Endothelial cell (in vitro differentiated cells): ENCODE results near the gene AMPH. TPM values are rescaled to one million over a fixed set of nuclear protein-coding genes. Genes with fewer than 3 reads are reported as not detected.

Source experiments
- DNase-seq: peaks from one replicate; pipeline ENCODE4 v3.0.0; 2021; ENCODE audit warnings: low spot score
- H3K27ac Mint-ChIP-seq: one replicate; pipeline ENCODE4 v1.8.0; 2021; ENCODE audit warnings: mixed read lengths, inconsistent platforms; ENCODE audit not compliant: unreplicated experiment
- H3K27me3 Mint-ChIP-seq: one replicate; pipeline ENCODE4 v1.8.0; 2021; ENCODE audit warnings: mild to moderate bottlenecking, moderate library complexity, mixed read lengths, inconsistent platforms; ENCODE audit not compliant: unreplicated experiment
- H3K36me3 Mint-ChIP-seq: one replicate; pipeline ENCODE4 v1.8.0; 2021; ENCODE audit warnings: mild to moderate bottlenecking, low read depth, mixed read lengths, inconsistent platforms; ENCODE audit not compliant: unreplicated experiment
- H3K4me1 Mint-ChIP-seq: one replicate; pipeline ENCODE4 v1.8.0; 2021; ENCODE audit warnings: mild to moderate bottlenecking, mixed read lengths, inconsistent platforms; ENCODE audit not compliant: unreplicated experiment
- H3K4me3 Mint-ChIP-seq: one replicate; pipeline ENCODE4 v1.8.0; 2021; ENCODE audit warnings: mild to moderate bottlenecking, mixed read lengths, inconsistent platforms; ENCODE audit not compliant: unreplicated experiment
- H3K9me3 Mint-ChIP-seq: one replicate; pipeline ENCODE4 v1.8.0; 2021; ENCODE audit warnings: mixed read lengths, inconsistent platforms; ENCODE audit not compliant: unreplicated experiment
- CTCF ChIP-seq: fragments of 200-600 bp; sonication (generic); IDR thresholded peaks from one replicate; pipeline ENCODE4 v1.5.0; 2021; ENCODE audit warnings: antibody characterized with exemption; ENCODE audit not compliant: unreplicated experiment
- total RNA-seq: library from RNA; stranded (reverse); fragmentation: NEBNext Ultra II Directional; extraction: Animal tissue kit (Norgen Biotek cat#: 25700); gene quantifications from one replicate; pipeline ENCODE4 v1.2.1, GENCODE V29; 2021; ENCODE audit not compliant: unreplicated experiment

Gene AMPH
- total RNA-seq, 1 donor from 2014 or later, result 1.6 TPM

- H3K27ac Mint-ChIP-seq, result no peak overlapping the region
- H3K27me3 Mint-ChIP-seq, result no peaks in the 10 kb centered on the region
- H3K36me3 Mint-ChIP-seq, result no peaks in the 10 kb centered on the region
- H3K4me1 Mint-ChIP-seq, result no peaks in the 10 kb centered on the region
- TF ChIP-seq CTCF, result no peak
- no peak overlapping the region for H3K4me3 Mint-ChIP-seq
- no peaks in the 10 kb centered on the region for H3K9me3 Mint-ChIP-seq
- DNase-seq, result no peak
Measured at GRCh38 chr7:38541440-38541839, 89.7 kb downstream of the AMPH start.

GRCh38 chr7:38539477-38540081, 91.6 kb downstream of the AMPH start:
- Mint-ChIP-seq H3K27me3 (no peaks in the 10 kb centered on the region), H3K36me3 (no peaks in the 10 kb centered on the region), H3K9me3 (no peaks in the 10 kb centered on the region), H3K4me1 (no peaks in the 10 kb centered on the region), H3K27ac (no peak overlapping the region), H3K4me3 (no peak overlapping the region)
- TF ChIP-seq CTCF, result no peak
- no peak for DNase-seq

GRCh38 chr7:38535073-38535472, 96.1 kb downstream of the AMPH start:
- no peaks in the 10 kb centered on the region for H3K27me3 Mint-ChIP-seq
- no peaks in the 10 kb centered on the region for H3K9me3 Mint-ChIP-seq
- no peak for TF ChIP-seq CTCF
- no peaks in the 10 kb centered on the region for H3K36me3 Mint-ChIP-seq
- no peak overlapping the region for H3K4me3 Mint-ChIP-seq
- H3K27ac Mint-ChIP-seq, result no peak overlapping the region
- DNase-seq, result no peak
- peaks cover 7% of the 10 kb centered on the region for H3K4me1 Mint-ChIP-seq

- no peak for DNase-seq
- TF ChIP-seq CTCF, result no peak
- H3K27ac Mint-ChIP-seq, result no peak overlapping the region
- H3K36me3 Mint-ChIP-seq, result no peaks in the 10 kb centered on the region
- H3K27me3 Mint-ChIP-seq, result no peaks in the 10 kb centered on the region
- peaks cover 1% of the 10 kb centered on the region for H3K4me1 Mint-ChIP-seq
- no peak overlapping the region for H3K4me3 Mint-ChIP-seq
- H3K9me3 Mint-ChIP-seq, result no peaks in the 10 kb centered on the region
Measured at GRCh38 chr7:38525857-38526256, 105.3 kb downstream of the AMPH start.

- H3K4me1 Mint-ChIP-seq, result no peaks in the 10 kb centered on the region
Measured at GRCh38 chr7:38524786-38525185, 106.4 kb downstream of the AMPH start.

More at GRCh38 chr7:38524786-38525185, 106.4 kb downstream of the AMPH start:
- Mint-ChIP-seq H3K36me3 (no peaks in the 10 kb centered on the region), H3K4me3 (no peak overlapping the region), H3K27ac (no peak overlapping the region), H3K9me3 (no peaks in the 10 kb centered on the region), H3K27me3 (no peaks in the 10 kb centered on the region)
- no peak for TF ChIP-seq CTCF
- no peak for DNase-seq
